HG03196 (cell line): Measurements from ENCODE around the gene TNFSF18.

Source experiments
- ATAC-seq: cut with Tn5 transposase; IDR thresholded peaks from one replicate; pipeline ENCODE4 v1.9.1; 2021; ENCODE audit not compliant: unreplicated experiment

The TNFSF18 gene

GRCh38 chr1:173042806-173043205, 7.9 kb downstream of the TNFSF18 start:
- no peak for ATAC-seq

GRCh38 chr1:173039626-173040025, 11.1 kb downstream of the TNFSF18 start:
- ATAC-seq = no peak

- ATAC-seq = no peak
Observed at GRCh38 chr1:173038875-173039554, 11.7 kb downstream of the TNFSF18 start.

GRCh38 chr1:173024543-173024942, 26.2 kb downstream of the TNFSF18 start:
- ATAC-seq = no peak

- no peak for ATAC-seq
Observed at GRCh38 chr1:173023343-173023742, 27.4 kb downstream of the TNFSF18 start.

GRCh38 chr1:173020138-173020750, 30.5 kb downstream of the TNFSF18 start:
- peak; percentile 89 for ATAC-seq

GRCh38 chr1:173017792-173018191, 32.9 kb downstream of the TNFSF18 start:
- ATAC-seq = no peak

- ATAC-seq = no peak
Observed at GRCh38 chr1:173016419-173016818, 34.3 kb downstream of the TNFSF18 start.

- ATAC-seq = no peak
Observed at GRCh38 chr1:173015629-173016028, 35.1 kb downstream of the TNFSF18 start.

GRCh38 chr1:173014160-173014559, 36.6 kb downstream of the TNFSF18 start:
- no peak for ATAC-seq

- ATAC-seq = no peak
Observed at GRCh38 chr1:173012126-173012525, 38.6 kb downstream of the TNFSF18 start.

GRCh38 chr1:173009597-173009996, 41.1 kb downstream of the TNFSF18 start:
- ATAC-seq = no peak

- ATAC-seq = no peak
Observed at GRCh38 chr1:173005196-173005864, 45.4 kb downstream of the TNFSF18 start.

- no peak for ATAC-seq
Observed at GRCh38 chr1:173002891-173003838, 47.6 kb downstream of the TNFSF18 start.

- ATAC-seq = no peak
Observed at GRCh38 chr1:172999349-172999748, 51.4 kb downstream of the TNFSF18 start.

- ATAC-seq = no peak
Observed at GRCh38 chr1:172997941-172998361, 52.8 kb downstream of the TNFSF18 start.

GRCh38 chr1:172993640-172994039, 57.1 kb downstream of the TNFSF18 start:
- ATAC-seq = no peak

- no peak for ATAC-seq
Observed at GRCh38 chr1:172991674-172992400, 58.9 kb downstream of the TNFSF18 start.

- no peak for ATAC-seq
Observed at GRCh38 chr1:172990598-172991215, 60.0 kb downstream of the TNFSF18 start.
